OCI-LY1 (cell line): ENCODE results near the gene AGTRAP.

ENCODE experiments used
- H2AFZ ChIP-seq: fragments of 200-600 bp; sonication (generic), shearing (Covaris generic); 2 replicates; pipeline ENCODE4 v1.6.0; 2014; ENCODE audit warnings: antibody characterized with exemption, mild to moderate bottlenecking, low read length
- H3F3A ChIP-seq: fragments of 200-600 bp; sonication (generic), shearing (Covaris generic); 2 replicates; pipeline ENCODE4 v1.6.0; 2014; ENCODE audit warnings: mild to moderate bottlenecking, antibody characterized with exemption, low read length, moderate library complexity; ENCODE audit not compliant: insufficient read depth
- H3K27ac ChIP-seq: fragments of 200-600 bp; sonication (generic); 2 replicates; pipeline ENCODE4 v1.5.1; 2014; ENCODE audit warnings: low read length, mixed run types, mild to moderate bottlenecking, low read depth; ENCODE audit not compliant: poor library complexity, severe bottlenecking
- H3K27me3 ChIP-seq: fragments of 200-600 bp; sonication (generic); 2 replicates; pipeline ENCODE4 v1.6.0; 2014; ENCODE audit warnings: antibody characterized with exemption, mild to moderate bottlenecking, low read length, moderate library complexity; ENCODE audit not compliant: insufficient read depth
- H3K36me3 ChIP-seq: fragments of 200-600 bp; sonication (generic); 2 replicates; pipeline ENCODE4 v1.6.1; 2014; ENCODE audit warnings: mild to moderate bottlenecking, antibody characterized with exemption, low read length, moderate library complexity, mixed read lengths; ENCODE audit not compliant: insufficient read depth
- H3K4me1 ChIP-seq: fragments of 200-600 bp; sonication (generic); 2 replicates; pipeline ENCODE4 v1.5.1; 2014; ENCODE audit warnings: mild to moderate bottlenecking, low read length, moderate library complexity; ENCODE audit not compliant: insufficient read depth, severe bottlenecking
- H3K4me2 ChIP-seq: fragments of 200-600 bp; sonication (generic), shearing (Covaris generic); 2 replicates; pipeline ENCODE4 v1.6.1; 2014; ENCODE audit warnings: low read length
- H3K4me3 ChIP-seq: fragments of 200-600 bp; sonication (generic); 2 replicates; pipeline ENCODE4 v1.5.1; 2014; ENCODE audit warnings: low read length, low read depth, mild to moderate bottlenecking, mixed read lengths; ENCODE audit not compliant: poor library complexity, severe bottlenecking
- H3K79me2 ChIP-seq: fragments of 200-600 bp; shearing (Covaris generic); 2 replicates; pipeline ENCODE4 v1.6.1; 2016; ENCODE audit warnings: mixed run types, low read length, mixed read lengths; ENCODE audit not compliant: insufficient read depth
- H3K9ac ChIP-seq: fragments of 200-600 bp; sonication (generic), shearing (Covaris generic); 2 replicates; pipeline ENCODE4 v1.6.1; 2014; ENCODE audit warnings: mild to moderate bottlenecking, low read length, mixed read lengths
- H3K9me2 ChIP-seq: fragments of 200-600 bp; sonication (generic), shearing (Covaris generic); 2 replicates; pipeline ENCODE4 v1.6.1; 2014; ENCODE audit warnings: low read depth, mild to moderate bottlenecking, low read length, mixed read lengths
- H3K9me3 ChIP-seq: fragments of 200-600 bp; shearing (Covaris generic); 2 replicates; pipeline ENCODE4 v1.6.1; 2014; ENCODE audit warnings: low read length, mixed read lengths
- H4K20me1 ChIP-seq: fragments of 200-600 bp; sonication (generic), shearing (Covaris generic); 2 replicates; pipeline ENCODE4 v1.6.0; 2016; ENCODE audit warnings: mild to moderate bottlenecking, low read length; ENCODE audit not compliant: insufficient read depth
- EZH2 ChIP-seq: fragments of 200-600 bp; sonication (generic), shearing (Covaris generic); IDR thresholded peaks from 2 replicates; pipeline ENCODE4 v1.8.0; 2017; ENCODE audit warnings: borderline replicate concordance, mixed run types, mild to moderate bottlenecking, antibody characterized with exemption, low read length, moderate library complexity, mixed read lengths
- TF ChIP-seq, protein P1 (sequence below): fragments of 200-600 bp; sonication (generic), shearing (Covaris generic); IDR thresholded peaks from 2 replicates; pipeline ENCODE4 v1.5.1; 2017; ENCODE audit warnings: mild to moderate bottlenecking, antibody characterized with exemption, low read length, moderate library complexity, mixed read lengths

AGTRAP gene

DNA sequence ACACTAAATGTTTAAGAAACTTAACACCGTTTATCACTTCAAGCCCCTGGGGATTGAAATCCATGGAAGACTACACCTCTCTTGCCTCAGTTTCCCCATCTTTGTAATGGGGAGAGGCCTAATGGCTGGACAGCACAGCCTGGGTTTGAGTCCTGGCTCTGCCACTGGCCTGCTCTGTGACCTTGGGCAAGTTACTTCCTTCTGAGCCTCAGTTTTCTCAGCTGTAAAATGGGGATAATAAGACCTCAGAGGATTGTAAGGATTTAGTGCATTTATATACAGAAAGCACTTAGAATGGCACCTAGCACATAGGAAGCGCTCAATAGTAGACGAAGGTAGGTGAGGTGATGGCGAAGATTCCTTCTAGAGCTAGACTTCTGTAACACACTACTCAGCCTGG, 5.5 kb downstream of the AGTRAP start:
- Histone ChIP-seq H3F3A (no peaks in the 10 kb centered on the region), H3K9me2 (no peaks in the 10 kb centered on the region), H3K9ac (no peak overlapping the region), H2AFZ (no peak overlapping the region), H3K36me3 (no peaks in the 10 kb centered on the region), H3K27me3 (no peaks in the 10 kb centered on the region), H4K20me1 (no peaks in the 10 kb centered on the region), H3K9me3 (no peaks in the 10 kb centered on the region), H3K4me2 (no peak overlapping the region), H3K4me1 (peaks cover 20% of the 10 kb centered on the region), H3K4me3 (no peak overlapping the region), H3K79me2 (no peaks in the 10 kb centered on the region), H3K27ac (no peak overlapping the region)
- no peak for TF ChIP-seq EZH2
- TF ChIP-seq, protein P1, sequence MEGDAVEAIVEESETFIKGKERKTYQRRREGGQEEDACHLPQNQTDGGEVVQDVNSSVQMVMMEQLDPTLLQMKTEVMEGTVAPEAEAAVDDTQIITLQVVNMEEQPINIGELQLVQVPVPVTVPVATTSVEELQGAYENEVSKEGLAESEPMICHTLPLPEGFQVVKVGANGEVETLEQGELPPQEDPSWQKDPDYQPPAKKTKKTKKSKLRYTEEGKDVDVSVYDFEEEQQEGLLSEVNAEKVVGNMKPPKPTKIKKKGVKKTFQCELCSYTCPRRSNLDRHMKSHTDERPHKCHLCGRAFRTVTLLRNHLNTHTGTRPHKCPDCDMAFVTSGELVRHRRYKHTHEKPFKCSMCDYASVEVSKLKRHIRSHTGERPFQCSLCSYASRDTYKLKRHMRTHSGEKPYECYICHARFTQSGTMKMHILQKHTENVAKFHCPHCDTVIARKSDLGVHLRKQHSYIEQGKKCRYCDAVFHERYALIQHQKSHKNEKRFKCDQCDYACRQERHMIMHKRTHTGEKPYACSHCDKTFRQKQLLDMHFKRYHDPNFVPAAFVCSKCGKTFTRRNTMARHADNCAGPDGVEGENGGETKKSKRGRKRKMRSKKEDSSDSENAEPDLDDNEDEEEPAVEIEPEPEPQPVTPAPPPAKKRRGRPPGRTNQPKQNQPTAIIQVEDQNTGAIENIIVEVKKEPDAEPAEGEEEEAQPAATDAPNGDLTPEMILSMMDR: no peak

DNA sequence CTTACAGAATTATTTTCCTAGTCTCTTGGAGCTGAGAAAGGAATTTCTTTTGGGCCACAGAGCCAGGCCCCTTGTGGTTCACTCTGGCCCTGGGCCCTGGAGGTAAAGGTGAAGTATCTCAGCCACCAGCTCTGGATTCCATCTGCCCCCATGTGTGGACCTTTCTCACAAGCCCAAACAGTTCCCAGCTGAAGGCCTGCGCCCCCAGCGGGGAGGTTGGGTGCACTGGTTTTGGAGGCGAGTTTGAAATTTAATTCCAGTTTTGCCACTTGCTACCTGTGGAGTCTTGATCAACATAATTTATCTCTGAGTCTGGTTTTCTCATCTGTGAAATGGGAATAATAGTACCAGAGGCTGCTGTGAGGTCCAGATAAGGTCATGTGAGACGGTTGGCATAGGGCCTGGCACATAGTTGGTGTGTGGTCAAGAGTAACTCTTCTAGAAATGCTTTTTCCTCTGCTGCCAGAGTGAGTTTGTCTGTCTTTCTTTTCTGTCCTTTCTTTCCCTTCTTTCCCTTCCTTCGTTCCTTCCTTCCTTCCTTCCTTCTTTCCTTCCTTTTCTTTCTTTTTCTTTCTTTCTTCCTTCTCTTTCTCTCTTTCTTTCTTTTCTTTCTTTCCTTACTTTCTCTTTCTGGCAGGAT, 6.1 kb downstream of the AGTRAP start:
- H3K9ac ChIP-seq: no peak overlapping the region
- peaks cover 14% of the 10 kb centered on the region for H3K4me1 ChIP-seq
- H3K9me3 ChIP-seq: no peaks in the 10 kb centered on the region
- H3K9me2 ChIP-seq: no peaks in the 10 kb centered on the region
- TF ChIP-seq EZH2: no peak
- TF ChIP-seq, protein P1: peak; percentile 58
- no peaks in the 10 kb centered on the region for H3F3A ChIP-seq
- no peaks in the 10 kb centered on the region for H3K79me2 ChIP-seq
- no peak overlapping the region for H3K27ac ChIP-seq
- no peak overlapping the region for H3K4me2 ChIP-seq
- no peaks in the 10 kb centered on the region for H4K20me1 ChIP-seq
- no peaks in the 10 kb centered on the region for H3K27me3 ChIP-seq
- no peak overlapping the region for H3K4me3 ChIP-seq
- H3K36me3 ChIP-seq: no peaks in the 10 kb centered on the region
- H2AFZ ChIP-seq: no peak overlapping the region

DNA sequence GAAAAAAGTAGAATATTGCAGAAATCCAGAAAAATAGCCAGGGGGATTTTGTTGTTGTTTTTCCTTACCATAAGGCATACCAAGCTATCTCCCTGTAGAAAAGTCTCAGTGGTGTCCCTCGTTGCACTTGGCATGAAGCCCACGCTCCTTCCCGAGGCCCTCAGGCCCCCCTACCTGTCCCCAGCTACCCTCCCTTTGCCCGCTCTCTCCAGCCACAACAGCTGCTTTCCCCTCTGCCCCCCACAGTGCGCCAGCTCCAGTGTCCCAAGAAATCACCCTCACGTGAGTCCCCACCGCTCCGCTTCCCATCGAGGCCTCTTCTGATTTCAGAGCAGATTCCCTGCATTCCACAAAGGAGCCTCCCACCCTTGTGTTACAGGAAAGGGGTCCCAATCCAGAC, 8.4 kb downstream of the AGTRAP start:
- Histone ChIP-seq H3K4me3 (no peak overlapping the region), H3K9ac (no peak overlapping the region), H3K27me3 (no peaks in the 10 kb centered on the region), H3K36me3 (no peaks in the 10 kb centered on the region), H3K79me2 (no peaks in the 10 kb centered on the region), H4K20me1 (no peaks in the 10 kb centered on the region), H2AFZ (no peak overlapping the region), H3F3A (no peaks in the 10 kb centered on the region), H3K9me2 (no peaks in the 10 kb centered on the region), H3K9me3 (no peaks in the 10 kb centered on the region), H3K4me1 (no peaks in the 10 kb centered on the region), H3K27ac (no peak overlapping the region), H3K4me2 (no peak overlapping the region)
- no peak for TF ChIP-seq EZH2

DNA sequence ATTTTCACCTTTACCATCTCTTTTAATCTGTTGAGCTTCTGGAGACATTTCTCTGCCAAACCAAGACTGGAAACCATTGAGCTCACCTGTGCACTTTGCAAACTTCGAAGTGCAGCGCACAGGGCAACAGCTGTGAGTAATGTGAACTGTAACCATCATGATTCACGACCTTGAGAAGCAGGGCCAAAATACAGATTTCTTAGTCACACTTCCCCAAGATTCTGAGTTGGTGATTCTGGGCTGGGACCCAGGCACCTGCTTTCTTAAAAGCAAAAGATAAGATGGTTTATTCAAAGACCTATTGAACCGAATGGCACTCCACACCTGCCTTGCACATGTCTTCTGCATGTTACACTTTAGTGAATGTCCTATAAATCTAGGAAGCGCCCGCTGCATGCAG, 10.2 kb downstream of the AGTRAP start:
- no peak overlapping the region for H3K4me2 ChIP-seq
- no peaks in the 10 kb centered on the region for H3F3A ChIP-seq
- no peak for TF ChIP-seq EZH2
- TF ChIP-seq, protein P1: no peak
- H3K9ac ChIP-seq: no peak overlapping the region
- H3K4me1 ChIP-seq: no peaks in the 10 kb centered on the region
- no peak overlapping the region for H2AFZ ChIP-seq
- no peaks in the 10 kb centered on the region for H3K9me2 ChIP-seq
- no peaks in the 10 kb centered on the region for H4K20me1 ChIP-seq
- H3K79me2 ChIP-seq: no peaks in the 10 kb centered on the region
- H3K4me3 ChIP-seq: no peak overlapping the region
- no peaks in the 10 kb centered on the region for H3K27me3 ChIP-seq
- H3K9me3 ChIP-seq: no peaks in the 10 kb centered on the region
- H3K36me3 ChIP-seq: no peaks in the 10 kb centered on the region
- H3K27ac ChIP-seq: no peak overlapping the region
